ENCODE results near the gene CACNA2D3. TPM values are rescaled to one million over a fixed set of nuclear protein-coding genes. Genes with fewer than 3 reads are reported as not detected.

CACNA2D3 gene
- total RNA-seq, 1 experiment from 2014 or later, result 11.7 TPM

DNA sequence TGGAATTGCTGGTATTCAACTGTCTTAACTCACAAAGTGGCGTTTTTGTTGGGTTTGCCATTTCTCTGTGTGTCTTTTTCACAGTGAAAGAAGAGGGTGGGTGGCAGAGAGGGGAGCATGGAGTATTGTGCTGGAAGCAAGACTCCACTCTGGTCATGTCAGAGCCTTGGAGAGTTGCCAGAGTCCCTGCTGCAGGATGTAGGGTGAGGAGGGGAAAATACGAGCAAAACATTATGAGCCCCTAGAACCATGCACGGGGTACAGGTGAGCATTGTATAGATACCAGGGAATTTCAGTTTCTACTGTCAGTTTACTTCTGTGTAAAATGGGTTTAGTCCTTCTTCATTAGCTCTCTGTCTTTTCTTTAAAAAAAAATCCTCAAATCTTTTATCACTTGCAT lies 249.9 kb downstream of the CACNA2D3 start:
- DNase-seq (ENCODE audit: low read depth), result no peak

DNA sequence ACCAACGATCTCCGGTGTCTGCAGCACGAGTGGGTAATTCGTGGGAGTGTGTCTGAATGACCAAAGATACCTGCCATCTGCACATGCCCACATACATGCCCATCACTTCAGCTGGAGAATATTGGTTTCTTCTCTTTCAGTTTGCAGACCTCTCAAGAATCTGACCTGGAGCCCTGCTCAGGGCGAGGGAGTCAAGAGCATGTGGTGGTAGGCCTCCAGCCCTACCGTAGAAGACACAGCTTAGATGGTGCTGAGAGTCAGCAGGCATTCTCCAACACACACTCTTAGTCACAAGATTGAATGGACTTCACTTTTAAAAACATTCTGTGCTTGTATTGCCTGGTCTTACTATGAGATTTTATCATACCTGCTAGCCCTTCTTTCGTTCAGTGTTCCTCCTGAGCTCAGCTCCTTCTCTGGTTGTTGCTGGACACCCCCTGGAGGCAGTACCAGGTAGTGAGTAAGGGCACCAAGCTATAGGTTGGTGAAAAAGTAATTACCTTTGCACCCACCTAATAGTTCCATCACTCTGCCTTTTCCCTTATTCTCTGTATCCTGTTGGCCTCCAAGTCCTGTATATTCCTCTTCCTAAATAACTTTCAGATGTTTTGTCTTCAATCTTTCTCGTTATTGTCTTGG lies 252.0 kb downstream of the CACNA2D3 start:
- DNase-seq (ENCODE audit: low read depth), result peak; percentile 9

DNA sequence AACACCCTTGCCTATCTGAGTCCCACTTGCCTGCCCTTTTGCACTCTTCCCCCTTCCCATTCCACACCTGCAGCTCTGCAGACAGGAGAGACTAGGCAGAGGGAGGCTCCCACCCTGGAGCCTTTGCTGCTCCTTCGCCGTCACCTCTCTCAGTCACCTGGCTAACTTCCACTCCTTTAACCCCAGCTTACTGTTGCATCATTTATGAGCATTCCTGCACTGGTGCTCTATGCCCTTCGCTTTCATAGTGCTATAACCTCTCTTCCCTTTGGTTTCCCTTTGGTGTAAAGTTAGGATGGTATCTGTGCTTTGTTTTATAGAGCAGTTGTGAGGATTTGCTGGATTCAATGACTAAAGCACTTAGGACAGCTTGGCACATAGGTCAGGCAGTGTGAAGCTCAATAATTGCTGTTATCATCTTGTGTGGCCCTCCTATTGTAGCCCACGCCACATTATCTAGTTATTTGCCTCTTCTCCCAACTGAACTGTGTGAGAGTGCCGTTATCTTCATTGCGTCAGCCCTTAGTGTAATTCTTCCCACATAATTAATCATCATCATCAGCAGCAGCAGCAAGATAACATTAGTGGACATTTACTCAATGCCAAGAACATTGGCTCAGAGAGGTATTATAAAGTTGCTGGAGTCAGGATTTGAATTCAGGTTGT lies 253.9 kb downstream of the CACNA2D3 start:
- no peak for DNase-seq (ENCODE audit: low read depth)

DNA sequence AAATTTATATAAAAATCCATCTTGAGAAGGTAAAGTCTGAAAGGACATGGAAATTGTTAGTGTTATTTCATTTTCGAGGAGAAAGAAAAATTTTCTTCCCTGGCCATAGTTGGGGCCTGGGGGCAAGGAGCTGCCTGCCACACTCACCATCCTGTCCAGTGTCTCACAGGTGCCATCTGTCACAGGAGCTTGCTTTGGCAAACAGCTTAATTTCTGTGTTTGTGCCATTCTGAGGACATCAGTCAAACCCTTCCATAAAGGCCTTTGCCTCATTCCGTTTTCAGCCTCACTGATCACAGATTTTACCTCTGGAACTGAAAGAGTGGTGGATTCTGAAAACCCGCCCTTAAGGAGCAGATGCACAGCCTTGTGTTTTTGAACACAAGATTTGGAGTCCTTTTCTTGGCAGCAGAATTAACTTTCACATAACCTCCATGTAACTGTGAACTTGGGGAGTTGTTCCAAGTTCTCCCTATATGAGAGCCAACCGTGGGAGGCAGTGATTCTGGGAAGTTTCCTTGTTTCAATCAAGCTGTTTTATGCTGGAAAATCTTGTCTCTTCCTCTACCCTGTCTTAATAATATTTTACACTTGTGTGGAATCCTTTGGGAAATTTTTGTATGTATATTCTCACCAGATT lies 254.7 kb downstream of the CACNA2D3 start:
- DNase-seq (ENCODE audit: low read depth), result no peak

DNA sequence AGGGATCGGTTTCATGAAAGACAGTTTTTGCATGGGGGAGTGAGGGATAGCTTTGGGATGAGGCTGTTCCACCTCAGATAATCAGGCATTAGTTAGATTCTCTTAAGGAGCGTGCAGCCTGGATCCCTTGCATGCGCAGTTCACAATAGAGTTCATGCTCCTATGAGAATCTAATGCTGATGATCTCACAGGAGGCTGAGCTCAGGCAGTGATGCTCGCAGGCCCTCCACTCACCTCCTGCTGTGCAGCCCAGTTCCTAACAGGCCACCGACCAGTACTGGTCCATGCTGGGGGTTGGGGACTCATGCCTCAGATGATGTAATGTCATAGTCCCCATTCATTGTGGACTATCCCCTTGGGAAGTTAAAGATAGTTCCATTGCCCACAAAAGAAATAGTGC lies 255.8 kb downstream of the CACNA2D3 start:
- DNase-seq (ENCODE audit: low read depth), result no peak

DNA sequence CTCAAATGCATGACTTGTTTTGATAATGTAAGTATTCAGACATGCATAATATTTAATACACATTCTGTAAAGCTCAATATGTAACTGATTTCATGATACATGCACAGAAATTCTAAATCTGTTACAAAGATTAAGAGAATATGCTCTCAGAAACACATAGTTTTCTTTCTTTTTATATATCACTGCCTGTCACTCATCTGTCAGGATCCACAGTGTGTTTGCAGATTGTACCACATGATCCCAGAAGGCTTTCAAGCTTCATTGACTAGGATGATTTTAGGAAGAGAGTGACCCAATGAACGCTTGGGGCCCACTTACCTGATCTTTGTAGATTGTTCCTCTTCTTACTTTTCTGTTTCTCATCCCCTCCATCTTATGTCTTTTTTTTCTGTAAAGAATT lies 261.9 kb downstream of the CACNA2D3 start:
- DNase-seq (ENCODE audit: low read depth), result no peak

DNA sequence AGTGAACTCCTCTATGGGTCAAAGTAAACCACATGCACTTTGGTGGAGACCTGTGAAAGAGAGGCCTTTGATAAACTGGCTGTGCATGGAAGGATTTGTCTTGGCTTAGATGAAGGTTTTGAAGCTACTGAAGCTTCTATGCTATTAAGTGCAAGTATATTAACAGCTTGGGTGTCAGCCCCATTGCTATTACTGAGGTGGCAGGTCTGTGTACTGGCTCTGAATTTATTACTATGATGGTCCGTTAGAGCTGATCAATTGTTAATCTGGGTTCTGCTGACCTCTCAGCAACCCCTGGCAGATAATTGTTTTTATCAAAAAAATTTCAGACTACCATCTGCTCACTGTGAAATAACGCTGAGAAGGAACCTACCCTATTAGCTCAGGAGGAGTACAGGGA lies 268.2 kb downstream of the CACNA2D3 start:
- no peak for DNase-seq (ENCODE audit: low read depth)

DNA sequence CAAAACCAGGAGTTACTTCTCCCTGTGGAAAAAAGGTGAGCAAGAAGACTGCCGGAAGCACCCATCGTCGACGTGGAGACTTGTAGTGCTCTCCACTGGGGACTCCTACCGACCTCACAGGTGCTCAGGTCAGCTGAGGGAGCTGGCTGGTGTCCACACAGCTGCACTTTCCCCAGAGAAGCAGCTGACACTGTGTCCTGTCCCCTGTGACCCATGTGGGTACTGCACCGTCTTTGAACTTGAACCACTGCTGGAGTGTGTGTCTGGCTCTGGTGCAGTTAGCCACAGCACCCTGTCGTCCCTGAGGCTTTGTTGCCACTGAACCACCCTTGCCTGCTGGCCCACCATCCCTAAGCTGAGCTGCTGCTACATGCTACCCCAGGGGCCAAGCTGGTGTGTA lies 270.8 kb downstream of the CACNA2D3 start:
- no peak for DNase-seq (ENCODE audit: low read depth)

DNA sequence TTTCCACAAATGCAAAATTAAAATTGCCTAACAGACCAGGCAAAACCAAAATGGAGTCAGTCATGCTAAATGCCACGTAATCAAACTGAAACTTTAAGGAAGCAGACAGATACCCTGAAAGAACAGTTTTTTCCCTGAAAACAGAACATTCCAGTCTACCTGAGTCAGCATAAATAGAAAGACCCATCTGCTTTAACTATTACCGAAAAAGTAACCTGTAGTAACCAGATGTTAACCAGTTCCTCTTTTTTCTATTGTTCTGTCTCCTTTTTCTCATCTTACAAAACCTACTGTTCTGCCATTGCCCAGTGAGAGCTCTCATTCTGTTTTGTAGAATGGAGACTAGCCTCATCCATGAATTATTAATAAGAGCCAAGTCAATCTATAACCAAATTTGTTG lies 286.0 kb downstream of the CACNA2D3 start:
- DNase-seq (ENCODE audit: low read depth), result no peak

DNA sequence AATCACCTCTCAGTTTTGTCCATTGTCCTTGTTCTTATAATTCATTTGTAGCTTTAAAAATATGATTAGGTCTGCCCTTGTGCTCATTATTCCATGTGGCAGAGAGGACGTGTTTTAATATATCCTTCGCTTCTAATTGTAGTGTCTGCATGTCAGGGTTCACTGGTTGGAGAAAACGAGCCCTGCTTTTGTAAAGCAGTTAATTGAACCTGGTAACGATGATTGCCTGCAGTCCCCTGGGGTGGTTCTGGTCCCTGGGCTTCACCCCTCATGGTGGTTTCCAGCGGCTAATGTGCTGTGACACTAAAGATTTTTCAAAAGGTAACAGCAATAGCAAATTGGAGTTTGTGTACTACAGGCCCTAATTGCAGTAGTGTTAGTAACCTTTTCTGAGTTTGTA lies 299.6 kb downstream of the CACNA2D3 start:
- no peak for DNase-seq (ENCODE audit: low read depth)

DNA sequence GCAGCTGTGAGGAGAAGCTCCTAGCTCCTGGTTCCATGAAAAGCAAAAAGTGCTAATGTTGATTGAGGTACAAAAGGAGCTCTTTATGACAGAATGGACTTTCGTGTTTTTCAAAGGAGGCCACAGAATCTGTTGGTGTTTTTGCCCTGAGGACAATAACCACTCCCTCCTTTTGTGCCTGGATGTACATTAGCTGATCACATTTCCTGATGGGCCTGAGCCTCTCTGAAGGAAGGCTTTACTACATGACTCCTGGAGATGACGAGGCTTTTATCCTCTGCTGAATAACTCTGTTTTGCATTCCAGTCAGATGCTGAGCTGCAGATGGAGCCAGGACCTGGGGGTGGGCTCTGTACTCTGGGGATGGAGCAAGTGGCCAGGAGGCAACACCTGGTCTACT lies 301.9 kb downstream of the CACNA2D3 start:
- no peak for DNase-seq (ENCODE audit: low read depth)

DNA sequence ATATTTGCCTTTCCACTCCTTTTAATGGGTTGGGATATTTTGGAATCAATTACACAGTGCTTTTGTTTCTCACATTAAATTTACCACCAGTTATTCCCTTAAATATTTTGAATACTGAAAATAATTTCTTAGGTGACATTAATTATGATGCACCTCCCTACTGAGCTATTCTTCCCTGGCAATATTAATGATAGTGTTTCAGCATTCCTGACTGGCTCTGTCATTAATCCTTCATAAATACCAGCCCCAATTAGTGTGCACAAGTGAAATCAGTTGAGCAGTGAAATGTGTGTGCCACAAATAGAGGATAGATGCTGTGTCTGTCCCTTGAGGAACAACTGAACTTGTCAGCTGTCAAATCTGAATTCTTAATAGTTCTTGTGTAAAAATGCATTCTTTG lies 304.0 kb downstream of the CACNA2D3 start:
- no peak for DNase-seq (ENCODE audit: low read depth)

DNA sequence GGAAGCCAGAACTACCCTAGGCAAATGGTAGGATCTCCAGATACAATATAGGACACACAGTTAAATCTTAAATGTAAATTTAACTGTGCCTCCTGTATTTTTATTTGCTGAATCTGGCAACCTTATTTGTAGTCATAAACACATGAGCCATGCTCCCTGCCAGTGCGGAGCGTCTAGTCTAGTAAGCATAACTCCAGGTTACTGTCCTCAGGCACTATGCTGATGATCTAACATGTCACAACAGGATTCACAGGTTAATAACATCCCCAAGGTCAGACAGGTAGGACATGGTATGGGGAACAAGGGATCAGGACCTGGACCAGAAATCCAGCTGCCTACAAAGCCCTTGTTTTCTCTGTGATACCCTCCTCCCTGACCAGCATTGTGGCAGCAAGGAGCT lies 305.1 kb downstream of the CACNA2D3 start:
- DNase-seq (ENCODE audit: low read depth), result no peak

DNA sequence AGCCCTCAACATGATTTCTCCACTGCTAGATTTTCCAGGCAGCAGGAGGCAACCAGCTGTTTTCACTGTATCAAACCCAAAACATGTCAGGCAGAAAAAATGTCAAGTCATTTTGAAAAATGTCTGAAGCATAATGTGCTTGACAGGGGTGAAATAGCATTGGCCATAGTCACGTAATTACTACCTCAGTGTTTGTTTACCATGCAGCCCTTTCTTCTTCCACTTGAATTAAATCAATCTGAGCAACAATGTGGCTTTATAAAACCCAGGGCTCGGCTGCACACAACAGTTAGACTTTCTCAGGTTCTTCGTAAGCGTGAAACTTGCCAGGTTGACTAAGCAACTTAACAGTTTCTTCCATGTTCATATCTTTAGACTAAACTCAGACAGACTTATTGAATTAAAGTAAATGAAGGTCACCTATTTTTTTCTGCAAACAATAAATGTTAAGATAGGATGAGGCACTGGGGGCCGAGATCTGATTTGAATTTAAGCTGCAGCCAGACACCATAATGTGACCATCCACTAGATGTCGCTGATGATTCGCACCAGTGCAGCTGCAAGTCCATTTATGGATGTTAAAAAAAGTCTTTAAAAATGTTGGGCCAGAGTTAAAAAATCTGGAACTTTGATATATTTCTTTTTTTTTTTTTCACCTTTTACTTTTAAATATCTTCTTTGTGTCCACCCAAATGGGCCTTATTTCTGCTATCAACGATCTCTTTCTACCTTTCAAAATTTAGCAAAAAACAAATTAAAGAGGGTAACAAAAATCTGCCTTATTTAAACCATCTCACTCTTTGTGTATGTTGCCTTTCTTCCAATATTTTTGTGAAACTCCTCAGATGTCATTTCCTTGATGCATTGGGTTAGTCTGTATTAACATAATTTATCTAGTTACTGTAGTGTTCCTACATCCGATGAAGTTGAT lies 305.9 kb downstream of the CACNA2D3 start:
- peak; percentile 67 for DNase-seq (ENCODE audit: low read depth)

DNA sequence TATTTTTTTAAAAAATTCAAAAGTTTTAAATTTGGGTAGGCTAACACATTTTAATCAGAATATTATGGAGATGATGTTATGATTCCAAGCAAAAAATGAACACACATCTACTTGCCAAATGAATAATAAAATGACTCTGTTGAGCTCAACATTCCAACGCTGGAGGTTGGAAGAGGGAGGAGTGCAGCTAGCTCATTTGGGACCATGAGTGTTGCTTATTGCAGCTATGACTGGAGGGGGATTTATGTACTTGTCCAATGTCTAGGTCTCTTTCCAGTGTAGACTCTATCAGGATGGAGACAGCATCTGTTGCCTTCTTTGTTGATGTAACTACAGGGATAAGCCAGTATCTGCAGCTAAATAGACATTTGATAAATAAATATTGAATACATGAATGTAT lies 310.6 kb downstream of the CACNA2D3 start:
- no peak for DNase-seq (ENCODE audit: low read depth)

DNA sequence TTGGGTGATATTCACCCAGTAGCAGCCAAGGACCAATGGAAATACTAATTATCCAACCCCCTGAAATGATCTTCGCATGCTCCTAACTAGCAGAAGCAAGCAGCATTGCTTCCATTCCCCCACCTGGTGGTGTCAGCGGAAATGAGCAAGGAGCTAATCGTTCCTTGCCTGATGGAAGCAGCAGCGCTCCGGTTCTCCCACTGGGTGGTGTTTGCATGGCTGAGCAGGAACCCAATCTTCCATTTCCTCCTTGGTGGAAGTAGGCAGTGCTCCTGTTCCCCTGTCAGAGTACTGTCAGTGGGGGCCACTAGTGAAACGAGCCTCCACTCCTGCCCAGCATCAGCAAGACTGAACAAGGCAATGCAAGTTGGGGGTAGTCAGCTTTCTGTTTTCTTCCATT lies 311.5 kb downstream of the CACNA2D3 start:
- peak; percentile 45 for DNase-seq (ENCODE audit: low read depth)

DNA sequence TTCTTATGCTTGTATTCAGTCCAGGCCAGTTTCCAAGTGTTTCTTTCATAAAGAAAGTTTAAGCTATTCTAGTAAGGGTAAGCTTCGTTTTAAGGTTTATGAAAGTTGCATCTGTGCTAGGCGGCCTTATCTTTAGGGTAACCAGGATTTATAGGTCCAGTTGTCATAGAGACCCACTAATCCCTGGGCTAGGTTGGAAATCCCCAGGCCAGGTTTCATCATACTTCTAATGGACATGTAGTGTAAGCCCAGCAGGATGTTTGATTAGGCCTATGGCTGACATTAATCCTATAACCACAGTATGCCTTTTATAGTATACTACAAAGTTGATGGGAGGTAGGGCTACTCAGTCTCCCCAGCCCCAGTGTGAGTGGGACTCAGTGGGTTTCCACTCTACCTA lies 312.4 kb downstream of the CACNA2D3 start:
- DNase-seq (ENCODE audit: low read depth), result no peak

DNA sequence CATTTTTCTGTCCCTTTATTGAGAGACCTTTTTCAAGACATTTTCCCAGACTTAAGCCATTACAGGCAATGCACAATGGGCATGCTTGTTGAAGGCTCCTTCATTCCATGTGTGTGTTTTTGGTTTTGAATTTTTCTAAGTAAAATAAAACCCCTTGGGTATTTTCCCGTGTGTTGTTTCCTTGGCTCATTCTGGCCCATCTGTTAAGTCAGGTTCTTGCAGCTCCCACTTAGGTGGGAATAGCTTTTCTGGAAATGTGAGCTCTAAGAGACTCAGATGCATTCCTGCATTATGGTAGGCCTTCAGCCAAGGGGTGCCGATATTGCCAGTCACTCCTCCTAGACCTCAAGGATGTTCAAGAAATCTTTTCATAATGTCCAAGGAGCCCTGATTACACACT lies 314.9 kb downstream of the CACNA2D3 start:
- DNase-seq (ENCODE audit: low read depth), result no peak

DNA sequence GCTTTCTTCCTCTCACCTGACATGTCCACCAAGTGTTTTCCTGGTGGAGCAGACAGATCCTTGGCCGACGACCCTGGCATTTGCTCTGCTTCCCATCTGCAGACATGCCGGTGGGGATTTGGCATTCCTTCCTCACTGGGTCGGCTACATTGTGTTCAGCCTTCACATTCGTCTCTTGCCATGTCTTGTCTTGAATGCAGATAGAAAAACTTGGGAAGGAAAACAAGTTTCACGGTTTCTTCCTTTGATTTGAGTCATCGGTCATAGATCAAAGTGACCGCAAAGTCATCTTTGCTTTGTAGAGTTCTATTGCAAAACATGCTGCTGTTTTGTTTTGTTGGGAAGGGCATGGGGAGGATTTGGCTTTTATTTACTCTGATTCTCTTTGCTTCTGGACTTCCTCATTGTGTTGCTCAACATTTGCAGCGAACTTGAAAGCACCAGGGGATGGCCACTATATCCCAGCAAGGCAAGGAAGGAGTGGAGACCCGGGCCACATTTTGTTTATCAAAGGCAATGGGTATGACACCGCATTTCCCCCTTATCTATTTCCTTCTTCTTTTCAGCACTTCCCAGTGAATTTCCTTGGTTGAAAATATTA lies 321.3 kb downstream of the CACNA2D3 start:
- DNase-seq (ENCODE audit: low read depth), result peak; percentile 80

DNA sequence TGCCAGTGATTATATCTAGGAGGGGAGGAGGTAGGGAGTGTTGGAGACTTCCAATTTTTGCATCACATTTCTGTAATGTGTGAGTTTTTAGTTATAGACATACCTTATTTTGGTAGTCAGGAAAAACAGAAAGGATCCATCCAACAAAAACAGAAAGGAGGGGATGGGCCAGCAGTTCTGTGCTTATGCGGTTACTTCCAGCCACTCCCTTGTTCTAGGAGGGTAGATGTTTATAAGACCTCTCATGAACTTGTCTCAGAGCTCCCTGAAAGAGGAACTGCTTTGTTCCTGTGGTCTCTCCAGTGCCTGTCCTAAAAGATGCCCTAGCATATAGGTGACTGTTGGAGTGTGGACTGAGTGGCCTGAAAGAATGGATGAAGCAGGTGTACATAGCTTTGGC lies 323.3 kb downstream of the CACNA2D3 start:
- DNase-seq (ENCODE audit: low read depth), result no peak

DNA sequence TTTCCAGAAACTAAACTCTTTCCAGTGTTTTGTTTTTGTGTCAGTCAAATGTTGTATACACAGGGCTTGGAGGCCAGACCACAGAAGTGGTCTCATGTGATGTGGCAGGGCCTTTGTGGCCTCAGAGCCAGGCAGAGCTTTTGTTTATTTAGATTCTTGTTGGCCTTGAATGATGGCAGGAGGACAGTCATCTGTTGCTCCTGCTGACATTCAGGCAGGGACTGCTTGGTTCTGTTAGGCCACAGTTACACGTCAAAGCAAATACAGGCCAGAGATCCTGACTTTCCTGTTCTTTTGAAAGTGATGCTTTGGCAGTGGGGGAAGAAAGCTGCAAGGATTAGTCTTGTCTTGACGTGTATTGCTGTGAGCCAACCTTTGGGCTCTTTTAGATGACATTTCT lies 325.1 kb downstream of the CACNA2D3 start:
- DNase-seq (ENCODE audit: low read depth), result no peak

DNA sequence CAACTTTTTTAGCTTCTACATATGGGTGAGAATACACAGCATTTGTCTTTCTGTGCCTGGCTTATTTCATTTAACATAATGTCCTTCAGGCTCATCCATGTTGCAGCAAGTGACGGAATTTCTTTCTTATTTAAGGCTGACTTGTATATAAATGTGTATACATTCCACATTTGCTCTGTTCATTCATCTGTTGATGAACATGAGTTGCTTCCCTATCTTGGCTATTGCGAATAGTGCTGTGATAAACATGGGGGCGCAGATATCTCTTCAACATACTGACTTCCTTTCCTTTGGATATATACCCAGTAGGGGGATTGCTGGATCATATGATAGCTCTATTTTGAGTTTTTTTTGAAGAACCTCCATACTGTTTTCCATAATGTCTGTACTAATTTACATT lies 332.5 kb downstream of the CACNA2D3 start:
- no peak for DNase-seq (ENCODE audit: low read depth)

Measured in RPMI7951 (cell line).